Cardiac muscle cell (in vitro differentiated cells and primary cell): ENCODE measurements around the gene CNTFR. TPM values are rescaled to one million over a fixed set of nuclear protein-coding genes. Genes with fewer than 3 reads are reported as not detected.
A peak's percentile ranks its signal among the peaks of the same experiment; 100 is the strongest.

ENCODE experiments used
- DNase-seq, 2 donors: peaks; one replicate each; pipeline versions ENCODE4 v3.0.0 to v3.0.0-alpha.2; 2010 to 2017; ENCODE audit warnings: low read depth in 1 of 2, low spot score in 1 of 2
- H3K27ac ChIP-seq: fragments of 200-600 bp; sonication (generic); 2 replicates; pipeline ENCODE4 v1.5.1; 2016
- H3K27me3 ChIP-seq: fragments of 200-600 bp; sonication (generic); 2 replicates; pipeline ENCODE4 v1.6.0; 2016; ENCODE audit warnings: control low read depth
- H3K36me3 ChIP-seq: fragments of 200-600 bp; sonication (generic); 2 replicates; pipeline ENCODE4 v1.5.1; 2016; ENCODE audit warnings: control low read depth
- H3K4me1 ChIP-seq: fragments of 200-600 bp; sonication (generic); 2 replicates; pipeline ENCODE4 v1.8.1; 2017; ENCODE audit warnings: low read depth, mild to moderate bottlenecking, mixed run types
- H3K4me3 ChIP-seq: fragments of 200-600 bp; sonication (generic); 2 replicates; pipeline ENCODE4 v1.5.1; 2016; ENCODE audit warnings: mild to moderate bottlenecking
- H3K9me3 ChIP-seq: fragments of 200-600 bp; sonication (generic); 2 replicates; pipeline ENCODE4 v1.5.1; 2017; ENCODE audit warnings: low read depth, mild to moderate bottlenecking, control low read depth
- polyA plus RNA-seq: library from polyadenylated mRNA; unstranded; fragments of >200 nt; fragmentation: Nextera tagmentation; extraction: Ambion mirVana; gene quantifications from 2 replicates; pipeline ENCODE4 v1.2.1, GENCODE V29; 2016
- total RNA-seq: library from RNA; depleted of rRNA; stranded (reverse); fragments of >200 nt; gene quantifications from 2 replicates; pipeline ENCODE4 v1.2.3, GENCODE V29; 2016
- TF ChIP-seq, protein P1 (sequence below): IDR thresholded peaks from 2 replicates; pipeline ENCODE4 v1.5.1; 2012; ENCODE audit warnings: low read depth, mild to moderate bottlenecking, low read length

The CNTFR gene
- total and polyA plus RNA-seq, 2 experiments from 2014 or later, result 15.5 to 29.8 TPM

DNA sequence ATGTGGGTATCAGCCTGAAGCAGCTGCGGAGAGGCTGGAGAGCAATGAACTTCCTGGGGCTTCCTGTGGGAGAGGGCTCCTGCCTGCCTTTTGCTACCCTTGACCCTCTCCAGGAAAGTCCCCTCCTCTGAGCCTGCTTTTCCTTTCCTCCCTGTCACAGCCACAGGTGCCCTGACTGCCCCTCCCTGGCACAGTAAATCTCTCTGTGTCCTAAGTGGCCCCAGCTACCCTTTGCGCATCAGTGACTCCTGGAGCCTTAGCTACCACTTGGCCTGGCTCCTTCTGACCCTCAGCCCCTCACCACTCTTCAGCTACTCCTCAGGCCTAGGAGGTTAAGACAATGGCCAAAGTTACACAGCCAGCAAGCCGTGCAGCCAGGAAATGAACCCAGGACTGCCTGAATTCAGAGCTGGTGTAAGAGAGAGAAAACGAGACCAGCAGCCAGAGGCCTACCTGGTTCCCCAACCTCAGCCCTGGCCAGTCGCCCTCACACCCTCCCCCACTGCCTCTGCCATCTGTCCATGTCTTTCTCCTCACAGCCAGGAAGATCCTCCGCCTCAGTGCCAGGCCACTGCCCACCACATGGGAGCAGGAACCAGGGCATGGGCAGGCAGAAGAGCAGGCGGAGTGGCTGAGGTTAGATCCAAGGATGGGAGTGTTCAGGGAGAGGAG is 18.6 kb downstream of the CNTFR start:
- DNase-seq, result no peak
- no peak overlapping the region for H3K4me3 ChIP-seq
- no peaks in the 10 kb centered on the region for H3K36me3 ChIP-seq
- peaks cover 18% of the 10 kb centered on the region for H3K4me1 ChIP-seq
- no peak overlapping the region for H3K27ac ChIP-seq
- H3K9me3 ChIP-seq, result no peaks in the 10 kb centered on the region
- H3K27me3 ChIP-seq, result no peaks in the 10 kb centered on the region
- TF ChIP-seq, protein P1, sequence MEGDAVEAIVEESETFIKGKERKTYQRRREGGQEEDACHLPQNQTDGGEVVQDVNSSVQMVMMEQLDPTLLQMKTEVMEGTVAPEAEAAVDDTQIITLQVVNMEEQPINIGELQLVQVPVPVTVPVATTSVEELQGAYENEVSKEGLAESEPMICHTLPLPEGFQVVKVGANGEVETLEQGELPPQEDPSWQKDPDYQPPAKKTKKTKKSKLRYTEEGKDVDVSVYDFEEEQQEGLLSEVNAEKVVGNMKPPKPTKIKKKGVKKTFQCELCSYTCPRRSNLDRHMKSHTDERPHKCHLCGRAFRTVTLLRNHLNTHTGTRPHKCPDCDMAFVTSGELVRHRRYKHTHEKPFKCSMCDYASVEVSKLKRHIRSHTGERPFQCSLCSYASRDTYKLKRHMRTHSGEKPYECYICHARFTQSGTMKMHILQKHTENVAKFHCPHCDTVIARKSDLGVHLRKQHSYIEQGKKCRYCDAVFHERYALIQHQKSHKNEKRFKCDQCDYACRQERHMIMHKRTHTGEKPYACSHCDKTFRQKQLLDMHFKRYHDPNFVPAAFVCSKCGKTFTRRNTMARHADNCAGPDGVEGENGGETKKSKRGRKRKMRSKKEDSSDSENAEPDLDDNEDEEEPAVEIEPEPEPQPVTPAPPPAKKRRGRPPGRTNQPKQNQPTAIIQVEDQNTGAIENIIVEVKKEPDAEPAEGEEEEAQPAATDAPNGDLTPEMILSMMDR, result no peak

DNA sequence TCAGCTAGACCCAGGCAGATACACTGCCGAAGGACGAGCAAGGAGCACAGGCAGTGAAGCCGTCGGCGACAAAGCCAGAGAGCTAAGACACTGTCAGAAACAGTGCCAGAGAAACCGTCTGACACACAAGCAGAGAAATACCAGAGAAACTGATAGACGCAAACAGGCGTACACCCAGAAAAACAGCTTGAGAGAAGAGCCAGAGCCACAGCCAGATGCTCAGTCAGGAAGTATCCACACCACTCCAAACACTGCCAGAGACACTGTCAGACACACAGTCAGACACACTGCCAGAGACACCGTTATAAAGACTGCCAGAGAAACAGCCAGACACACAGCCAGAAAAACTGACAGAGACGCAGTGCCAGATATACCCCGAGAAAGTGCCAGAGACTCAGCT is 19.1 kb downstream of the CNTFR start:
- H3K27ac ChIP-seq, result no peak overlapping the region
- no peaks in the 10 kb centered on the region for H3K36me3 ChIP-seq
- no peak overlapping the region for H3K4me3 ChIP-seq
- peak in 1 of 2 donors; percentile 38 for DNase-seq
- TF ChIP-seq, protein P1, result no peak
- peaks cover 24% of the 10 kb centered on the region for H3K4me1 ChIP-seq
- H3K9me3 ChIP-seq, result no peaks in the 10 kb centered on the region
- H3K27me3 ChIP-seq, result no peaks in the 10 kb centered on the region

DNA sequence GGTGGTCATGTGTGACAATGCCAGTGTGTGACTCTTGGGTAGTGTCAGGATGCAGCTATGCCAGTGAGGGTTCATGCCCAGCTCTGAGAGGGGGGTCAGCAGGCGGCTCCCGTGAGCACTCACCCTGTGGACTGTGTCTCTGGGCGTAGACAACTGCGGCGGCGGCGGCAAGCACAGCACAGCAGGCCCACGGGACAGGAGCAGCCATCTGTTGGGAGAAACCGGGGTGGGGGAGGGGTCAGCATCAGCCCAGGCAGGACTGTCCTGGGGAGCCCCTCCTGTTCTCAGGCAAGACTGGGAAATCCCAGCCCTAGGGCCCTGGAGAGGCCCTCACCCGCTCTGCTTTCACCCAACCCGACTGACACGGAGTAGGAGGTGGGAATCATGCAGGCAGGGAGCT is 20.8 kb downstream of the CNTFR start:
- Histone ChIP-seq H3K4me1 (peaks cover 26% of the 10 kb centered on the region), H3K27ac (no peak overlapping the region), H3K36me3 (no peaks in the 10 kb centered on the region), H3K9me3 (no peaks in the 10 kb centered on the region), H3K27me3 (no peaks in the 10 kb centered on the region), H3K4me3 (no peak overlapping the region)
- no peak for DNase-seq
- TF ChIP-seq, protein P1, result no peak

DNA sequence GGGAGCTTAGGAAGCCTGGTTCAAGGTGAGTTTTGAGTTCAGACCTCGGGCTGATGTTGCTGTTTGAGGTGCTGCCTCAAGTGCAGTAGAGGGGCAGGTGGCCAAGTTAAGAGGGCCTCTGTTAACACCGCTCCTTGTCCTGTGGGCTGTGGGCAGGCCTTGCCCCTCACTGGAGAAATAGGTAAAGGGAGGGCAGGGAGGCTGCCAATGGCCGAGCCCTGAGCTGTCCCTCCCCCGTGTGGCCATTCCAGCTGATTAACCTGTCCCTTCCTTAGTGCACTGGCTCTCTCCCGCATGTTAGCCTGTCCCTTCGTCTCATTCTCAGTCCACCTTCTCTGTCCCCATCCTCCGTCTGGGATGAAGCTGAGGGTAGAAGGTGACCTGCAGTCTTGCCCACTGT is 21.4 kb downstream of the CNTFR start:
- H3K27ac ChIP-seq, result no peak overlapping the region
- no peaks in the 10 kb centered on the region for H3K36me3 ChIP-seq
- H3K4me3 ChIP-seq, result no peak overlapping the region
- no peak for DNase-seq
- H3K4me1 ChIP-seq, result peaks cover 26% of the 10 kb centered on the region
- H3K27me3 ChIP-seq, result no peaks in the 10 kb centered on the region
- TF ChIP-seq, protein P1, result no peak
- no peaks in the 10 kb centered on the region for H3K9me3 ChIP-seq

DNA sequence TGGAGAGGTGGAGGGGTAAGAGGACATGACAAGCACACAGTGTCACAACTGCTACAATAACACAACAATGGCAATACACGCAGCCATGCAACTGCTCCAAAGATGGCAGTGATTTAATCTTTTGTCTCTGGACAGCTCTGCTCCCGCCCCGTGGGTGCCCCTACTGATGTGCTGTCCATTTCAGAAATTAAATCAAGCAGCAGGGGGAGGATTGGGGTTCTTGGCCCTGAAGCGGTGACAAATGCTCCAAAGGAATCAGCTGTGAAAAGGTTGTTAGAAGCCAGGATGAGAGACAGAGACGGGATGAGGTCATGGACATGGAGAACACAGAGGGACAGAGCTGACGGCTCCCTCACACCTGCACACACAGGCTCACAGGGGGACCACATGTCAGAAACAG is 22.6 kb downstream of the CNTFR start:
- H3K27me3 ChIP-seq, result no peaks in the 10 kb centered on the region
- H3K9me3 ChIP-seq, result no peaks in the 10 kb centered on the region
- H3K4me1 ChIP-seq, result peaks cover 26% of the 10 kb centered on the region
- H3K36me3 ChIP-seq, result no peaks in the 10 kb centered on the region
- no peak overlapping the region for H3K27ac ChIP-seq
- no peak overlapping the region for H3K4me3 ChIP-seq
- no peak for DNase-seq
- TF ChIP-seq, protein P1, result no peak
